GM18505 (cell line): ENCODE measurements around the gene L3MBTL4.
A peak's percentile ranks its signal among the peaks of the same experiment; 100 is the strongest.

Experiments used
- ATAC-seq: cut with Tn5 transposase; IDR thresholded peaks from one replicate; pipeline ENCODE4 v1.9.1; 2021; ENCODE audit not compliant: unreplicated experiment
- POLR2A ChIP-seq: IDR thresholded peaks from 4 replicates; pipeline ENCODE4 v1.6.1; 2011; ENCODE audit warnings: borderline replicate concordance; ENCODE audit not compliant: insufficient read depth, insufficient read length; ENCODE audit errors: extremely low read depth

Gene L3MBTL4

GRCh38 chr18:6257950-6258349 is 156.8 kb downstream of the L3MBTL4 start:
- ATAC-seq: no peak
- TF ChIP-seq POLR2A: no peak

- TF ChIP-seq POLR2A: no peak
- no peak for ATAC-seq
Measured at GRCh38 chr18:6256521-6256920, 158.2 kb downstream of the L3MBTL4 start.

GRCh38 chr18:6255886-6256285 is 158.8 kb downstream of the L3MBTL4 start:
- ATAC-seq: no peak
- TF ChIP-seq POLR2A: no peak

GRCh38 chr18:6255116-6255705 is 159.5 kb downstream of the L3MBTL4 start:
- TF ChIP-seq POLR2A: no peak
- no peak for ATAC-seq

- TF ChIP-seq POLR2A: no peak
Measured at GRCh38 chr18:6254456-6254855, 160.3 kb downstream of the L3MBTL4 start.

GRCh38 chr18:6251084-6251483 is 163.6 kb downstream of the L3MBTL4 start:
- no peak for TF ChIP-seq POLR2A

More at GRCh38 chr18:6254456-6254855, 160.3 kb downstream of the L3MBTL4 start:
- ATAC-seq: no peak

GRCh38 chr18:6249788-6250187 is 164.9 kb downstream of the L3MBTL4 start:
- ATAC-seq: no peak
- TF ChIP-seq POLR2A: no peak

More at GRCh38 chr18:6251084-6251483, 163.6 kb downstream of the L3MBTL4 start:
- ATAC-seq: no peak

GRCh38 chr18:6249170-6249569 is 165.5 kb downstream of the L3MBTL4 start:
- no peak for TF ChIP-seq POLR2A
- ATAC-seq: peak; percentile 77

GRCh38 chr18:6248017-6248416 is 166.7 kb downstream of the L3MBTL4 start:
- no peak for TF ChIP-seq POLR2A
- no peak for ATAC-seq

GRCh38 chr18:6242004-6242403 is 172.7 kb downstream of the L3MBTL4 start:
- TF ChIP-seq POLR2A: no peak
- ATAC-seq: no peak

GRCh38 chr18:6239716-6240115 is 175.0 kb downstream of the L3MBTL4 start:
- no peak for TF ChIP-seq POLR2A
- ATAC-seq: no peak

GRCh38 chr18:6236258-6236657 is 178.5 kb downstream of the L3MBTL4 start:
- no peak for ATAC-seq
- no peak for TF ChIP-seq POLR2A

GRCh38 chr18:6222271-6222670 is 192.4 kb downstream of the L3MBTL4 start:
- no peak for TF ChIP-seq POLR2A
- ATAC-seq: no peak

GRCh38 chr18:6221602-6222014 is 193.1 kb downstream of the L3MBTL4 start:
- no peak for TF ChIP-seq POLR2A
- ATAC-seq: no peak

GRCh38 chr18:6220129-6220528 is 194.6 kb downstream of the L3MBTL4 start:
- TF ChIP-seq POLR2A: no peak
- ATAC-seq: no peak
